Hippocampal formation (tissue), 2 donors: ENCODE measurements around the gene LRCH1.

Source experiments
- DNase-seq, 2 donors: peaks; one replicate each; lab custom pipeline; 2025; lab: John Stamatoyannopoulos, UW

LRCH1 gene

DNA sequence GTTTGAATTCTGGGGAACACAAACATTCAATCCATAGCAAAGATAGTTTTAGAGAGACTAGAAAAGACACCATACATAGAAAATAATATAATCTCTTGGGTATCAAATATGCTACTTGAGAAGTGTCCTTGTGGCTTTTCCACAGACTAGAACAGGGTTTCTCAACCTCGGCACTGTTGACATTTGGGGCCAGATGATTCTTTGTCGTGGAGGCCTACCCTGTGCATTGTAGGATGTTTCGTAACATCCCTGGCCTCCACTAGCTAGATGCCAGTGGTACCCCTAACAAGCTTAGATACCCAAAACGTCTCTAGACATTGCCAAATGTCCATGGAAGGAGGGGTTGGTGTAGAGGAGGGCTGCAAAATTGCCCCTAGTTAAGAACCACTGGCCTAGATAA lies 246.2 kb downstream of the LRCH1 start:
- no peak for DNase-seq

DNA sequence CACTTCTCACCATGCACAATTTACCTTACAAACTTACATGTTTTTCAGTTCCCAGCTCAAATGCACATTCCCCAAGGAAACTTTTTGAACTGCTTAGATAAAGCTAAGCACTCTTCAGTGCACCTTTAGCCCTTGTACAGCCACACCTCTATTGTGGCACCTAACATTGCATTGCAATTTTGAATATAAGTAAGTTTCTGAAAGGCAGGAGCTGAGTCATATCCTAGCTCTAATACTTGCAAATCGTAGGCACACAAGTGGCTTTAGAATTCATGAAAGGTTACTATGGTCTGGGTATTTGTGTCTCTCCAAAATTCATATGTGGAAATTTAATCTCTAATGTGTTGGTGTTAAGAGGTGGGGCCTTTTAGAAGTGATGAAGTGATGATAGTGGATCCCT lies 248.9 kb downstream of the LRCH1 start:
- DNase-seq = no peak
